Activated naive CD8-positive, alpha-beta T cell treated with anti-CD3 and anti-CD28 coated beads for 36 hours (primary cell): Measurements from ENCODE around the gene FIP1L1. TPM values are rescaled to one million over a fixed set of nuclear protein-coding genes. Genes with fewer than 3 reads are reported as not detected.
"Not testable (repeated sequence)": the region's sequence is repeated elsewhere in the genome, so short reads cannot be mapped to it uniquely, and the experiment has no call there.

Experiments used
- DNase-seq: peaks from one replicate; pipeline ENCODE4 v3.0.0; 2021
- H3K27ac Mint-ChIP-seq: one replicate; pipeline ENCODE4 v1.8.0; 2022; ENCODE audit warnings: mild to moderate bottlenecking, moderate library complexity, mixed read lengths
- H3K27me3 Mint-ChIP-seq: one replicate; pipeline ENCODE4 v1.8.0; 2022; ENCODE audit warnings: mild to moderate bottlenecking, mixed read lengths
- H3K36me3 Mint-ChIP-seq: one replicate; pipeline ENCODE4 v1.8.0; 2021; ENCODE audit warnings: mild to moderate bottlenecking, mixed read lengths
- H3K4me1 Mint-ChIP-seq: one replicate; pipeline ENCODE4 v1.8.0; 2021; ENCODE audit warnings: mixed read lengths
- H3K4me3 Mint-ChIP-seq: one replicate; pipeline ENCODE4 v1.8.0; 2022; ENCODE audit warnings: mild to moderate bottlenecking, moderate library complexity, mixed read lengths
- H3K9me3 Mint-ChIP-seq: one replicate; pipeline ENCODE4 v1.8.0; 2022; ENCODE audit warnings: mixed read lengths
- total RNA-seq, 2 experiments: library from RNA; stranded (reverse); gene quantifications; one replicate each; pipeline ENCODE4 v1.2.3, GENCODE V29; 2021

FIP1L1 gene
- total RNA-seq, 2 experiments from 2014 or later: 76.6 to 82.3 TPM

DNA sequence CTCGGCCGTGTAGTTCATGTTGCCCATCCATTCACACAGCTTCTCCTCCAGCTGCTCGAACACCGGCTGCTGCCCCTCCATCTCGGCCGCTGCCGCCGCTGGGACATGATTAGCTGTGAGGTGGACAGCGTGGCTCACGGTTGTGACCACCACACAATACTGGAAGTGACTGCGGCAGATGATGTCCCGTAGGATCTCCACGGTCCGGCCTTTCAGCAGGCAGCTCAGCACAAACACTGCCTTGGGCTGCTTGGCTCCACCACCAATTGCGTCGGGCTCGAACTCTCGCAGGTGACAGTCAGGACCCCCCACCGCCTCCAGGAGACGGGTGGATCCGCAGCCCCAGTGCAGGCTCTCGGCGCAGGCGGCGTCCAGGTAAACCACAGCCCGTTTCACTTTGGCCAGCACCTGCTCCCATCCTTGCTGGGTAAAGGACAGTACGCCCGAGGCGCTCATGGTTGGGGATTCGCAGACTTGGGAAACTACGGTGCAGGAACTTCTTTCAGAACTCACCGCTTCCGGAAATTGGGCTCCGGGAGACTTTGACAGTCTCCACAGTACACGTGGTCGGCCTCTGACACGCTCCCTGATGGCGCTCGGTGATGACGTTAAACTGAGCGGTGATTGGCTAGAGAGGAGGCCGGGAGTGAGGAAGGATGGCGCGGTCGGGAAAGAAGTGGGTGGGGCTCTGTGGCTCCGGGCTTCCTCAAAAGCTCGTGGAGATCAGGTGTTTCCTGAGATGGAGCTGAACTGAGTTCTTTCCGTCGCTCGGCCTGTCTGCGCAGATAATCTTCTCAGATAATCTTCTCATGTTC, 11.7 kb upstream of the FIP1L1 start, which contains the start of gene SCFD2:
SCFD2 (minus strand) TSS at position 576 of the 815 bp plus-strand sequence.
- H3K36me3 Mint-ChIP-seq: peaks cover 11% of the 10 kb centered on the region
- H3K27ac Mint-ChIP-seq: peak within 1 kb of the TSS; percentile 94
- peak; percentile 95 for DNase-seq
- H3K27me3 Mint-ChIP-seq: peaks cover 5% of the 10 kb centered on the region
- H3K4me3 Mint-ChIP-seq: peak within 1 kb of the TSS; percentile 95
- H3K9me3 Mint-ChIP-seq: no peaks in the 10 kb centered on the region
- H3K4me1 Mint-ChIP-seq: peaks cover 26% of the 10 kb centered on the region

DNA sequence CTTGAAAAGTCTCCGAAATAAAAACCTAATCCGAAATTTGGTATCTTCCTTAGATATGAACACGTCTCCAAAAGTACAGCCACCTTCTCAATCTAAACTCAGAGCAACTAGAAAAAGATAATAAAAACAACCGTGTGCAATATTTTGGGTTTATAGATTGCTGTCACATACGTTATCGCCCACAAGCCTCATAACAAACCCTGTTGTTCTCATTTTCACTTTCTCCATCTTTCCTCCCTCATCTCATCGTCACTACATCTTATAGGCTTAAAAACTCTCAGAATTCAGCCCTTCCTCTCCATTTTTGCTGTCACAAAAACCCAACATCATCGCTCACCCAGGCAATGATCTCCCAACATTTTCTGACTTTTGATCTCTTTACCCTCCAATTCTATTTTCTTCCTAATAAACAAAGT, 11.1 kb upstream of the FIP1L1 start:
- Mint-ChIP-seq H3K27me3 (peaks cover 5% of the 10 kb centered on the region), H3K36me3 (peaks cover 8% of the 10 kb centered on the region), H3K4me3 (peak overlapping the region; percentile 95), H3K27ac (peak overlapping the region; percentile 94), H3K9me3 (no peaks in the 10 kb centered on the region), H3K4me1 (peaks cover 22% of the 10 kb centered on the region)
- DNase-seq: no peak

GRCh38 chr4:53367721-53368120, 9.7 kb upstream of the FIP1L1 start:
- no peaks in the 10 kb centered on the region for H3K9me3 Mint-ChIP-seq
- no peak for DNase-seq
- H3K27ac Mint-ChIP-seq: no peak overlapping the region
- no peak overlapping the region for H3K4me3 Mint-ChIP-seq
- peaks cover 4% of the 10 kb centered on the region for H3K36me3 Mint-ChIP-seq
- peaks cover 13% of the 10 kb centered on the region for H3K4me1 Mint-ChIP-seq
- peaks cover 11% of the 10 kb centered on the region for H3K27me3 Mint-ChIP-seq

GRCh38 chr4:53371049-53371448, 6.4 kb upstream of the FIP1L1 start:
- Mint-ChIP-seq H3K27me3 (peaks cover 17% of the 10 kb centered on the region), H3K27ac (no peak overlapping the region), H3K4me1 (peaks cover 6% of the 10 kb centered on the region), H3K4me3 (no peak overlapping the region), H3K36me3 (no peaks in the 10 kb centered on the region), H3K9me3 (no peaks in the 10 kb centered on the region)
- no peak for DNase-seq

- Mint-ChIP-seq H3K4me1 (peaks cover 5% of the 10 kb centered on the region), H3K27ac (no peak overlapping the region), H3K9me3 (no peaks in the 10 kb centered on the region), H3K4me3 (no peak overlapping the region), H3K27me3 (peaks cover 17% of the 10 kb centered on the region), H3K36me3 (no peaks in the 10 kb centered on the region)
- DNase-seq: no peak
Observed at GRCh38 chr4:53371843-53372521, 5.5 kb upstream of the FIP1L1 start.

- H3K27me3 Mint-ChIP-seq: peaks cover 19% of the 10 kb centered on the region
- H3K4me3 Mint-ChIP-seq: no peak overlapping the region
- DNase-seq: no peak
- H3K27ac Mint-ChIP-seq: no peak overlapping the region
- H3K9me3 Mint-ChIP-seq: no peaks in the 10 kb centered on the region
- H3K4me1 Mint-ChIP-seq: peaks cover 16% of the 10 kb centered on the region
- H3K36me3 Mint-ChIP-seq: peaks cover 14% of the 10 kb centered on the region
Observed at GRCh38 chr4:53374777-53375258, 2.6 kb upstream of the FIP1L1 start.

DNA sequence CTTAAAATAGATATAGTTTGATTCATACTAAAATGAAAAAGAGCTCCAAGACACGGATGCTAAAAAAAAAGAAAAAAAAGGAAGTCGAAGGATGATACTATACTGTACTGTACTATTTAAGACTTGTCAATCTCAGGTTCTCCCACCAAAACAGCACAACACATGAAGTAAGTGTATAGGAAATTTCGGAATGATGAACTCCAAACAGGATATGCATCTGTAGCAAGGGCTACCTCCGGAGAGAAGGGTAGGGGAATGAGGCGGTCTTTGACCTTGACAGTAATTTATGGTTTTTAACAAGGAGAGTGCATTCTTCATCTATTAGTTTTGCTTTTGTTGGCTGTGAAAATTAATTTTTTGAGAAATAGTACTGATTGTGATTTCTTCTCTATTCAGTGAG, 541 bp upstream of the FIP1L1 start:
- peak overlapping the region; percentile 99 for H3K27ac Mint-ChIP-seq

GRCh38 chr4:53378171-53378482, 686 bp downstream of the FIP1L1 start:
- peak overlapping the region; percentile 99 for H3K27ac Mint-ChIP-seq
- DNase-seq: no peak
- H3K9me3 Mint-ChIP-seq: no peaks in the 10 kb centered on the region
- H3K27me3 Mint-ChIP-seq: peaks cover 8% of the 10 kb centered on the region
- peaks cover 30% of the 10 kb centered on the region for H3K4me1 Mint-ChIP-seq
- peak overlapping the region; percentile 98 for H3K4me3 Mint-ChIP-seq
- H3K36me3 Mint-ChIP-seq: peaks cover 20% of the 10 kb centered on the region

More for the DNA sequence above, 541 bp upstream of the FIP1L1 start:
- peaks cover 25% of the 10 kb centered on the region for H3K4me1 Mint-ChIP-seq
- peaks cover 20% of the 10 kb centered on the region for H3K36me3 Mint-ChIP-seq
- DNase-seq: no peak
- H3K27me3 Mint-ChIP-seq: peaks cover 15% of the 10 kb centered on the region
- no peaks in the 10 kb centered on the region for H3K9me3 Mint-ChIP-seq
- H3K4me3 Mint-ChIP-seq: peak overlapping the region; percentile 98

- Mint-ChIP-seq H3K36me3 (peaks cover 24% of the 10 kb centered on the region), H3K9me3 (no peaks in the 10 kb centered on the region), H3K27me3 (peaks cover 3% of the 10 kb centered on the region), H3K4me3 (peak overlapping the region; percentile 51), H3K4me1 (peaks cover 30% of the 10 kb centered on the region), H3K27ac (no peak overlapping the region)
- DNase-seq: no peak
Observed at GRCh38 chr4:53380221-53380620, 2.8 kb downstream of the FIP1L1 start.

DNA sequence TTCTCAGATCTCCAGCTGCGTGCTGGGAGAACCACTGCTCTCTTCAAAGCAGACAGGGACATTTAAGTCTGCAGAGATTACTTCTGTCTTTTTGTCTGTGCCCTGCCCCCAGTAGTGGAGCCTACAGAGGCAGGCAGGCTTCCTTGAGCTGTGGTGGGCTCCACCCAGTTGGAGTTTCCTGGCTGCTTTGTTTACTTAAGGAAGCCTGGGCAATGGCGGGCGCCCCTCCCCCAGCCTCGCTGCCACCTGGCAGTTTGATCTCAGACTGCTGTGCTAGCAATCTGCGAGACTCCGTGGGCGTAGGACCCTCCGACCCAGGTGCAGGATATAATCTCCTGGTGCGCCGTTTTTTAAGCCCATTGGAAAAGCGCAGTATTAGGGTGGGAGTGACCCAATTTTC, 32.0 kb downstream of the FIP1L1 start:
- H3K4me3 Mint-ChIP-seq, H3K27me3 Mint-ChIP-seq, H3K27ac Mint-ChIP-seq, DNase-seq: not testable (repeated sequence)
- Mint-ChIP-seq H3K4me1 (peaks cover 28% of the 10 kb centered on the region), H3K9me3 (peaks cover 13% of the 10 kb centered on the region), H3K36me3 (peaks cover 53% of the 10 kb centered on the region)

- H3K27ac Mint-ChIP-seq: no peak overlapping the region
- no peak overlapping the region for H3K4me3 Mint-ChIP-seq
- no peaks in the 10 kb centered on the region for H3K27me3 Mint-ChIP-seq
- no peaks in the 10 kb centered on the region for H3K9me3 Mint-ChIP-seq
- no peak for DNase-seq
- peaks cover 11% of the 10 kb centered on the region for H3K36me3 Mint-ChIP-seq
- H3K4me1 Mint-ChIP-seq: peaks cover 15% of the 10 kb centered on the region
Observed at GRCh38 chr4:53419208-53419607, 41.8 kb downstream of the FIP1L1 start.

GRCh38 chr4:53421791-53422190, 44.4 kb downstream of the FIP1L1 start:
- Mint-ChIP-seq H3K4me3 (no peak overlapping the region), H3K9me3 (no peaks in the 10 kb centered on the region), H3K4me1 (peaks cover 9% of the 10 kb centered on the region), H3K27me3 (no peaks in the 10 kb centered on the region), H3K27ac (no peak overlapping the region), H3K36me3 (peaks cover 5% of the 10 kb centered on the region)
- DNase-seq: no peak

DNA sequence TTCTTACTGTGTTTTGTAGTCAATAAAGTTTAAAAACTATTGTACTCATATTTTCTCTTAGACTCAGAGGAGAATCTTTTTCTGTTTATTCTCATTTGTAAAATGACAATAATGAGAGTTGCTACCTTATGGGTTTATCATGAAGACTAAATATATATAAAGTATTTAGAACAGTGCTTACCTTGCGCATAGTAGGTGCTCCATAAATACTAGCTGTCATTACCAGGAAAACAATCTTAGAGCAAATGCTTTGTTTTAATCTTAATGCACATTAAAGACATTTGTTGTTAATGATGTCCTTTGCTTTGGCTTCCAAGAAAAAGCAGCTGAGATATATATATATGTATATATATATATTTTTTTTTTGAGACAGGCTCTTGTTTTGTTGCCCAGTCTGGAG, 44.9 kb downstream of the FIP1L1 start:
- DNase-seq: no peak
- no peak overlapping the region for H3K4me3 Mint-ChIP-seq
- peaks cover 9% of the 10 kb centered on the region for H3K4me1 Mint-ChIP-seq
- H3K27ac Mint-ChIP-seq: no peak overlapping the region
- H3K36me3 Mint-ChIP-seq: peaks cover 5% of the 10 kb centered on the region
- no peaks in the 10 kb centered on the region for H3K27me3 Mint-ChIP-seq
- no peaks in the 10 kb centered on the region for H3K9me3 Mint-ChIP-seq

DNA sequence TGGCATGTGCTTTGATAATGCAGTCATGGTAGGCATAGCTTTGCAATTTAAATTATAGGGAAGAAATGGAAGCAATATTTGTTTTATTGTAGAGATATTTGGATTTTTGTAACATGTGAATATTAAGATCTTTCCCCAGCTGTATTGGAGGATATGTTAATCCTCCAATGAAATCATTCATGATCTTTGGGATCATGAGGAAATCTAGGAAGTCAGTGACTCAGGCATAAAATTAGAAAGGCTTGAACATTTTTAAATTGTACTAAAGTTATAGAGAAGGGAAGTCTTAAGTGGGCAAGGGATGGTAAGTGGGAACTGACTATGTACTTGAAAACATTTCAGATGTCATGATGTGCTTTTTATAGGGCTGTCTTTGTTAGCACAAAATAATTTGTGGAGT, 46.8 kb downstream of the FIP1L1 start:
- H3K27ac Mint-ChIP-seq: no peak overlapping the region
- no peak overlapping the region for H3K4me3 Mint-ChIP-seq
- peaks cover 10% of the 10 kb centered on the region for H3K4me1 Mint-ChIP-seq
- H3K9me3 Mint-ChIP-seq: no peaks in the 10 kb centered on the region
- DNase-seq: no peak
- H3K36me3 Mint-ChIP-seq: peaks cover 8% of the 10 kb centered on the region
- no peaks in the 10 kb centered on the region for H3K27me3 Mint-ChIP-seq

- Mint-ChIP-seq H3K4me3 (no peak overlapping the region), H3K36me3 (peaks cover 24% of the 10 kb centered on the region), H3K27ac (no peak overlapping the region)
Observed at GRCh38 chr4:53427366-53427765, 49.9 kb downstream of the FIP1L1 start.

More at GRCh38 chr4:53427366-53427765, 49.9 kb downstream of the FIP1L1 start:
- Mint-ChIP-seq H3K9me3 (no peaks in the 10 kb centered on the region), H3K4me1 (peaks cover 27% of the 10 kb centered on the region), H3K27me3 (no peaks in the 10 kb centered on the region)
- DNase-seq: no peak
